Effector memory CD4-positive, alpha-beta T cell (primary cell): ENCODE results near the gene ATP13A4.

Source experiments
- DNase-seq, 3 donors: peaks; one replicate each; pipeline ENCODE4 v3.0.0-alpha.2; 2020
- H3K27ac ChIP-seq: 2 replicates; pipeline ENCODE4 v1.7.0; 2013; ENCODE audit warnings: mild to moderate bottlenecking, low read length, moderate library complexity; ENCODE audit not compliant: insufficient read depth, poor library complexity, severe bottlenecking
- H3K27me3 ChIP-seq: replicated peaks from 2 replicates; pipeline ENCODE4 v1.7.0; 2013; ENCODE audit warnings: mild to moderate bottlenecking, low read length; ENCODE audit not compliant: insufficient read depth, control insufficient read depth, poor library complexity, severe bottlenecking
- H3K36me3 ChIP-seq: 2 replicates; pipeline ENCODE4 v1.7.0; 2013; ENCODE audit warnings: mild to moderate bottlenecking, low read length, moderate library complexity; ENCODE audit not compliant: control insufficient read depth, insufficient read depth
- H3K4me1 ChIP-seq: 2 replicates; pipeline ENCODE4 v1.7.0; 2013; ENCODE audit warnings: low read length, mild to moderate bottlenecking; ENCODE audit not compliant: control insufficient read depth, insufficient read depth, poor library complexity, severe bottlenecking
- H3K4me3 ChIP-seq: 2 replicates; pipeline ENCODE4 v1.7.0; 2013; ENCODE audit warnings: low read length, low read depth, mild to moderate bottlenecking; ENCODE audit not compliant: insufficient read depth, poor library complexity, severe bottlenecking
- H3K9me3 ChIP-seq: 2 replicates; pipeline ENCODE4 v1.7.0; 2013; ENCODE audit warnings: mild to moderate bottlenecking, low read length, moderate library complexity; ENCODE audit not compliant: control insufficient read depth

Gene ATP13A4

DNA sequence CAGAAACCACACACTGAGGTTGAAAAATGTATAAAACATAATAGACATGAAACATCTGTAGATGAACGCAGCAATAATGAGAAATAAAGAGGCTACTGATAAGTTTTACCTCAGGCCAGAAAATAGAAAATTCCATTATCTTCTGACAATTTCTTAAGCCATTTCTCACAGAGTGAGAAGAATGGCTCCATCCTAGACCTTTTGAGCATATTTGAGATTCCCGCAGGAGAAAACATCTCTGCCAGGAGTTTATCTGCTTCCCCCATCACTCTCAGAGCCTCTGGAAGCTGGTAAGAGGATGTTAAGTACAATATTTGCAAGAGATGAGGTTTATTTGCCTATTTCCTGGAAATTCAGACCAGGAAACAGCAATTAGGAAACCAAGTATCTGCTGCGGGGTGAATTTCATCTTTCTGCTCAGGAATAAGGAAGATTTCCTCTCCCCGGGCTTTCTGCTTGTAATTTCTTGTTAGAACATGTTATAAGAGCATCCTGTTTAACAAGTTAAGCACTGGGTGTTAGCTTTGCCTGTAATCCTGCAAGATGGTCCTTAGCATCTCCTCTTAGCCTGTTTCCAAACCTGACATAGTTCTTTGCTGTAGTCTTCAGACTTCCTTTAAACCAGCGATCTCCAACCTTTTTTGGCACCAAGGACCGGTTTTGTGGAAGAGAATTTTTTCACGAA lies 54.8 kb downstream of the ATP13A4 start:
- no peak for DNase-seq
- no peaks in the 10 kb centered on the region for H3K4me1 ChIP-seq
- no peaks in the 10 kb centered on the region for H3K36me3 ChIP-seq
- H3K27ac ChIP-seq, result no peak overlapping the region
- no peaks in the 10 kb centered on the region for H3K27me3 ChIP-seq
- no peak overlapping the region for H3K4me3 ChIP-seq
- no peaks in the 10 kb centered on the region for H3K9me3 ChIP-seq

DNA sequence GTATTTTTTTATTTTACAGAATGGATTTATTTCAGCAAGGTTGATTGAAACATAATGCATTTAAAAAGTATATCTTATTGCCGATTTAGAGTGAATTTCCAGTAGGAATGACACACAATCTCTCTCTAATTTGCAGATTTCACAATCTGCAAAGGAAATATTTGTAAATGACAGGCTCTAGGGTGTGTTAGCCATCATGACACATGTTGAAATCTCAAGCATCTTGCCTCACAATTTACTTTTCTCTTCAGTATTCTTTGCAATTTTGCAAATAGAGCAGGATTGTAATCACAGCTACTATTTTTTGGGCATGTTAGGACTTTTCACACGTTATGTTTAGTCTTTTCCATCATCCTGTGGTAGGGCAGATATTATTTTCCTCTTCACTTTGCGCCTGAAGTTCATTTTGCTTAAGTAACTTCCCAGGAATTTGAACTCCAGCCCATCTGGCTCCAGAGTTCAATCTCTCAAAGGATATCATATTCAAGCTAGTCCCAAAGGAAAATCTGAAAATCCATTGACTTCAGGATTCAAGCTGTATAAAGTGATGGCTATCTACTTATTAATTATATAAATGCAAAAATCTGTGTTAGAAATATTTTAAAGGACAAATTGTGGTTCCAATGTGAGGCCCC lies 55.4 kb downstream of the ATP13A4 start:
- no peaks in the 10 kb centered on the region for H3K4me1 ChIP-seq
- no peaks in the 10 kb centered on the region for H3K9me3 ChIP-seq
- no peak overlapping the region for H3K4me3 ChIP-seq
- no peak overlapping the region for H3K27ac ChIP-seq
- H3K36me3 ChIP-seq, result no peaks in the 10 kb centered on the region
- no peak for DNase-seq
- no peaks in the 10 kb centered on the region for H3K27me3 ChIP-seq

DNA sequence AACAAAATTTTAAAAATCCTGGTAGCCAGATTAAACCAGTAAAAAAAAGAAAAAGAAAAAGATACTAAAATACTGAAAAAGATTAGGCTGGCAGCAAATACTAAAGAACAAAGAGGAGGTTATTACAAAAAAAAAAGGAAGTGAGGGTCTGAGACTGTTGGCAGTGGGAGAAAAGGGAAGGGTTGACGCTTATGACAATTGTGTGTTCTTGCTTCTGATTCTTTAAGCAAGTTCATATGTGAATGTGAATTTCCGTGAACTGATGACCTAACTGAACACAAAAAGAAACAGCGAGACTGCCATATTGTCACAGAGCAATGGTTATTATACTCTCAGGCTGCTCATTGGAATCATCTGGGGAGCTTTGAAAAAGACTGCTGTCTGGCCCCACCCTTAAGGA lies 56.5 kb downstream of the ATP13A4 start:
- no peak overlapping the region for H3K4me3 ChIP-seq
- no peak for DNase-seq
- no peaks in the 10 kb centered on the region for H3K36me3 ChIP-seq
- H3K9me3 ChIP-seq, result no peaks in the 10 kb centered on the region
- H3K27ac ChIP-seq, result no peak overlapping the region
- no peaks in the 10 kb centered on the region for H3K27me3 ChIP-seq
- H3K4me1 ChIP-seq, result no peaks in the 10 kb centered on the region

DNA sequence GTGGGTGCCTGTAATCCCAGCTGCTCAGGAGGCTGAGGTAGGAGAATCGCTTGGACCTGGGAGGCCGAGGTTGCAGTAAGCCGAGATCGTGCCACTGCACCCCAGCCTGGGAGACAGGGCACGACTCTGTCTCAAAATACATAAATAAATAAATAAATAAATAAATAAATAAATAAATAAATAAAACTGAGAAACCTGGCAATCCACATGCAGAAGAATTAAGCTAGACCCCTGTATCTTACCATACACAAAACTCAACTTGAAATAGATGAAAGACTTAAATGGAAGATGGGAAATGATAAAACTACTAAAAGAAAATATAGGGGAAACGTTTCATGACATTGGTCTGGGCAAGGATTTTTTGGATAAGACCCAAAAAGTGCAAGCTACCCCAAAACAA lies 58.0 kb downstream of the ATP13A4 start:
- H3K27me3 ChIP-seq, result no peaks in the 10 kb centered on the region
- no peak overlapping the region for H3K27ac ChIP-seq
- H3K4me1 ChIP-seq, result no peaks in the 10 kb centered on the region
- no peaks in the 10 kb centered on the region for H3K36me3 ChIP-seq
- DNase-seq, result no peak
- no peak overlapping the region for H3K4me3 ChIP-seq
- H3K9me3 ChIP-seq, result no peaks in the 10 kb centered on the region

DNA sequence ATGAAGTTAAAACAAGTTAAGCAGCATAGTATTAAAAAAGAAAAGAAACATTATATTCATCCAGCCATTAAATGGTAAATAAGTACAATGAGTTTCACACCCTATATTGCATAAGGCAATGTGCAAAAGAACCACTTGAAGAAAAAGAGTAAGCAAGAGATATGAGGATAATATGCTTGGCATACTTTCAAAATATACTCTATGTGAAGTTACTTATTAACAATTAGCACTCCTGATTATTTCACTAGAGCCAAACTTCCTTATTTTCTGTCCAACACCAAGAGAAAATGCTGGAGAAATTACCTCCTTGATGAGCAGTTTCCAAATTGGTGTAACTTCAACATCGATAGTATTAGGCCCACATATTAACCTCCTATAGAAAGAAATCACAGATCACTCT lies 63.7 kb downstream of the ATP13A4 start:
- H3K4me3 ChIP-seq, result no peak overlapping the region
- no peak for DNase-seq
- H3K9me3 ChIP-seq, result no peaks in the 10 kb centered on the region
- H3K27me3 ChIP-seq, result no peaks in the 10 kb centered on the region
- H3K4me1 ChIP-seq, result no peaks in the 10 kb centered on the region
- no peak overlapping the region for H3K27ac ChIP-seq
- no peaks in the 10 kb centered on the region for H3K36me3 ChIP-seq

DNA sequence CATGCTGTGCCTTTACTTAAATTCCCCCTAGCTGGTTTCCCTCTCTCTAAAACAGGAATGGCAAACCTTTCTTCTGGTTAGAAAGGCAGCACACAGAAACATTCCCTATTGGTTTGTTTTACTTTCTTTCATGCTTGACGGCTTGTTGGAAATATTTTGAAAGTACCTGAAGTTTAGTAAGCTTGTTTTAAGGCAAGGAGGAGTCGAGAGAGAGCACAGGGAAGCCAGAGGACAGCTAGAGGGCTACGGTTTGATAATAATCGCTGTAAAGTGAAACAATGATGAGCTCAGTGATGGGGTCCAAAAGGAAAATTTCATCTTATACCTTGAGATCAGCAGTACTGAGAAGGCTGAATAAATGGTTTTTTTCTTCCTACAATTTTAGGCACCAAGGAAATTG lies 64.1 kb downstream of the ATP13A4 start:
- Histone ChIP-seq H3K4me1 (no peaks in the 10 kb centered on the region), H3K9me3 (no peaks in the 10 kb centered on the region), H3K27me3 (no peaks in the 10 kb centered on the region), H3K4me3 (no peak overlapping the region), H3K27ac (no peak overlapping the region), H3K36me3 (no peaks in the 10 kb centered on the region)
- DNase-seq, result no peak

DNA sequence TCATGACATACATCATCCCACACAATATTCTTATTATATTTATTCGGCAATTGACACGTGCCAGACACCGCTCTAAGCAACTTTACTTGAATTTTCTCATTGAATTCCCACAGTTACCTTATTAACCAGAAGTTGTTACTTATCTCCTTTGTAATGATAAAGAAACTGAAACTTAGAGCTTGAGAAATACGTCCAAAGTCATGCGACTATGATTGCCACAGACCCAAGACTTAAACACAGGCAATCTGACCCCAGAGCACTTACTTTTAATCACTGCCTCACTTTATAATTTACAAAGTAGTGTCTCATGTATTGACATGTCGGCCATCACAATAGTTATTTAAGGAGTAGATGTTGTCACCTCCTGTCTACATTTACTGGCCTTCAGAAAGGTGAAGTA lies 64.7 kb downstream of the ATP13A4 start:
- Histone ChIP-seq H3K27ac (no peak overlapping the region), H3K36me3 (no peaks in the 10 kb centered on the region), H3K27me3 (no peaks in the 10 kb centered on the region), H3K9me3 (no peaks in the 10 kb centered on the region), H3K4me1 (no peaks in the 10 kb centered on the region), H3K4me3 (no peak overlapping the region)
- no peak for DNase-seq

DNA sequence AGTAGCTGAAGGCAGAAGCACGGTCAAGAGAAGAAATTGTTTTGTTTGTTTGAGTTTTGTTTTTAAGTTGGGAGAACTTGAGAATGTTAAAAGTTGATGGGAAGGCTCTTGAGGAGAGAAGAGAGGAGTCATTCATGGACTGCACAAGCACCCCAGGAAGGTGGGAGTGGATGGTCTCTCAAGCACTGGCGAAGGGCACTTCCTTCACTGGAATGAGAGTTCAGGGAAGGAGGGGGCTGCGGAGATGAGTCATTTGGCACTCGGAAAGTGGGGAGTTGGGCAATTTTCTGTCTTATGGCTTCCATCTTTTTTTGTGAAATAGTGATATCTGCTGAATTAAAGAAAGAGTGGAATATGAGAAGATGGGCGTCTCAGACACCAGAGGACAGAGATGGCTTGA lies 66.0 kb downstream of the ATP13A4 start:
- Histone ChIP-seq H3K9me3 (no peaks in the 10 kb centered on the region), H3K36me3 (no peaks in the 10 kb centered on the region), H3K4me1 (no peaks in the 10 kb centered on the region), H3K4me3 (no peak overlapping the region), H3K27me3 (no peaks in the 10 kb centered on the region), H3K27ac (no peak overlapping the region)
- DNase-seq, result no peak

DNA sequence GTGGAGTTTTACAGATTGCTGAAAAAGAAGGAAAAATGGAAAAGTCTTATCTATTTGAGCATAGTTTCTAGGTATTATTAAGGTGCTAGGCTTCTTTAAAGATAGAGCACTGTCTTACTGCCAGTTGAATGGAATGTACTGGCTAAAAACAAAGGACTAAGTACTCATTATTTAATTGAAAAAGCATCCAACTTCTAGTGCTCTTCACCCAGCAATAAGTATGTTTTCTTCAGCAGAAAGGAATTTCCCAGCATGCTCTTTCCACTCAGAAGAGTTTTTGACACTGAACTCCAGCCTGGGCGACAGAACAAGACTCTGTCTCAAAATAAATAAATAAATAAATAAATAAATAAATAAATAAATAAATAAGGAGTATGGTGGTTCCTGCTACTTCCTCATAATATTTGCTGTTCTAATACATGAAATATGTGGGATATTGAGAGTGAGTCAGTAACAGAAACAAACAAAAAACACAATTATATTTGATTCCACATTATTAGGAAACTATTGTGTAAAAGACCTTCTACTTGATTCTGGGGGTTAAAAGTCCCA lies 70.6 kb downstream of the ATP13A4 start:
- H3K27me3 ChIP-seq, result no peaks in the 10 kb centered on the region
- H3K4me3 ChIP-seq, result no peak overlapping the region
- no peaks in the 10 kb centered on the region for H3K36me3 ChIP-seq
- H3K9me3 ChIP-seq, result no peaks in the 10 kb centered on the region
- no peak for DNase-seq
- H3K27ac ChIP-seq, result no peak overlapping the region
- H3K4me1 ChIP-seq, result no peaks in the 10 kb centered on the region

DNA sequence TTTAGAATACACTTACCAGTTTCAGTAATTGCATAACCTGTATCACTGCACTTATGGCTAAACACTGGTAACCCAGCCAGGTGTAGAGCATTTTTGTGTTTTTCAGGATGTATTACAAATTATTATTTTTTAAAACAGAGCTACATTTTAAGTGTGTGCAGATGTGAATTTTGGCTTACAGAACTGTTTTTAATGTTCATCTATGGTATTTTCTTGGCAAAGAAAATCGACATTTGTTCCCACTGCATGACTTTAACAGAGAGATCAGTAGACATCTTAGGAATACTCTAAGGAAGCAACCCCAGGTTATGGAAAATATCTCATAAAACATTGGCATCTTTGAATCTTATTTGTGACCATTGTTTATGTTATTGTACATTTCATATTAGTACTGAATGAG lies 73.3 kb downstream of the ATP13A4 start:
- no peaks in the 10 kb centered on the region for H3K9me3 ChIP-seq
- H3K27ac ChIP-seq, result no peak overlapping the region
- no peak overlapping the region for H3K4me3 ChIP-seq
- no peaks in the 10 kb centered on the region for H3K4me1 ChIP-seq
- DNase-seq, result no peak
- H3K27me3 ChIP-seq, result no peaks in the 10 kb centered on the region
- no peaks in the 10 kb centered on the region for H3K36me3 ChIP-seq
